Stimulated activated CD8-positive, alpha-beta memory T cell treated with anti-CD3 and anti-CD28 coated beads, Interleukin-12 subunit alpha, Interleukin-12 subunit beta, amount 100 ng/mL, for 4 hours (primary cell): ENCODE data around the gene GNAS.

ENCODE experiments used
- DNase-seq: peaks from one replicate; pipeline ENCODE4 v3.0.0-alpha.2; 2020; ENCODE audit warnings: low read depth

The GNAS gene

GRCh38 chr20:58880994-58881752 is 28.7 kb downstream of the GNAS start:
- no peak for DNase-seq

- no peak for DNase-seq
Measured at GRCh38 chr20:58882704-58883089, 30.2 kb downstream of the GNAS start.

GRCh38 chr20:58883241-58883691 is 30.8 kb downstream of the GNAS start:
- DNase-seq = no peak

GRCh38 chr20:58884966-58885365 is 32.5 kb downstream of the GNAS start:
- DNase-seq = no peak

GRCh38 chr20:58886546-58886945 is 34.0 kb downstream of the GNAS start:
- no peak for DNase-seq

GRCh38 chr20:58888103-58888502 is 35.6 kb downstream of the GNAS start:
- no peak for DNase-seq

GRCh38 chr20:58888521-58889333 is 36.2 kb downstream of the GNAS start:
- peak; percentile 72 for DNase-seq

- no peak for DNase-seq
Measured at GRCh38 chr20:58889334-58889760, 36.8 kb downstream of the GNAS start.

- no peak for DNase-seq
Measured at GRCh38 chr20:58889798-58890517, 37.4 kb downstream of the GNAS start.

- DNase-seq = peak; percentile 54
Measured at GRCh38 chr20:58890518-58891085, 38.1 kb downstream of the GNAS start.

- DNase-seq = peak; percentile 75
Measured at GRCh38 chr20:58891086-58891717, 38.7 kb downstream of the GNAS start.

- DNase-seq = no peak
Measured at GRCh38 chr20:58891718-58892140, 39.2 kb downstream of the GNAS start.

- DNase-seq = peak; percentile 58
Measured at GRCh38 chr20:58892141-58892931, 39.8 kb downstream of the GNAS start.

- no peak for DNase-seq
Measured at GRCh38 chr20:58892932-58893224, 40.4 kb downstream of the GNAS start.

- DNase-seq = no peak
Measured at GRCh38 chr20:58893355-58894120, 41.0 kb downstream of the GNAS start.

- DNase-seq = no peak
Measured at GRCh38 chr20:58894652-58895447, 42.3 kb downstream of the GNAS start.

- no peak for DNase-seq
Measured at GRCh38 chr20:58895448-58896180, 43.1 kb downstream of the GNAS start.

- DNase-seq = no peak
Measured at GRCh38 chr20:58896820-58897219, 44.3 kb downstream of the GNAS start.

- DNase-seq = no peak
Measured at GRCh38 chr20:58897488-58897887, 45.0 kb downstream of the GNAS start.
